Liver (tissue), 9 donors: Measurements from ENCODE around the gene PDE4C. TPM values are rescaled to one million over a fixed set of nuclear protein-coding genes. Genes with fewer than 3 reads are reported as not detected.

Source experiments
- DNase-seq: peaks from one replicate; pipeline ENCODE4 v3.0.0-alpha.2; 2017; ENCODE audit warnings: low spot score
- H3K27ac ChIP-seq, 2 donors: one replicate each; pipeline ENCODE4 v1.7.0; 2013; ENCODE audit warnings: inconsistent platforms in 2 of 2, low read length in 2 of 2, control low read depth in 1 of 2, low read depth in 1 of 2, mild to moderate bottlenecking in 1 of 2
- H3K27me3 ChIP-seq, 4 donors: one replicate each; pipeline versions ENCODE4 v1.6.1 to v1.7.0; 2013; ENCODE audit warnings: low read length in 3 of 4, inconsistent platforms in 1 of 4, mild to moderate bottlenecking in 1 of 4, moderate library complexity in 1 of 4; ENCODE audit not compliant: control insufficient read depth in 4 of 4, insufficient read depth in 4 of 4
- H3K36me3 ChIP-seq, 4 donors: one replicate each; pipeline versions ENCODE4 v1.6.1 to v1.7.0; 2013; ENCODE audit warnings: low read length in 3 of 4, mild to moderate bottlenecking in 3 of 4, low read depth in 1 of 4, moderate library complexity in 1 of 4; ENCODE audit not compliant: control insufficient read depth in 4 of 4, insufficient read depth in 3 of 4
- H3K4me1 ChIP-seq, 4 donors: one replicate each; pipeline versions ENCODE4 v1.6.1 to v1.7.0; 2013; ENCODE audit warnings: low read length in 3 of 4, mild to moderate bottlenecking in 3 of 4, moderate library complexity in 1 of 4; ENCODE audit not compliant: control insufficient read depth in 4 of 4, insufficient read depth in 4 of 4
- H3K4me3 ChIP-seq, 3 donors: one replicate each; pipeline versions ENCODE4 v1.6.1 to v1.7.0; 2013; ENCODE audit warnings: low read length in 3 of 3, control low read depth in 1 of 3, low read depth in 1 of 3, mild to moderate bottlenecking in 1 of 3
- H3K9ac ChIP-seq, 2 donors: one replicate each; pipeline ENCODE4 v1.7.0; 2013; ENCODE audit warnings: low read length in 2 of 2, mild to moderate bottlenecking in 2 of 2, moderate library complexity in 2 of 2, control low read depth in 1 of 2, low read depth in 1 of 2
- H3K9me3 ChIP-seq, 4 donors: one replicate each; pipeline versions ENCODE4 v1.6.1 to v1.7.0; 2013; ENCODE audit warnings: low read length in 3 of 4; ENCODE audit not compliant: control insufficient read depth in 4 of 4
- ATF3 ChIP-seq: IDR thresholded peaks from 2 replicates; pipeline ENCODE4 v1.6.1; 2016; ENCODE audit warnings: antibody characterized with exemption
- CTCF ChIP-seq: fragments of 150-350 bp; IDR thresholded peaks from 2 replicates; pipeline ENCODE4 v1.5.1; 2017; ENCODE audit warnings: improper control_type of control experiment, low read depth, low read length; ENCODE audit not compliant: missing input control
- EGR1 ChIP-seq, 2 donors: IDR thresholded peaks; 2 replicates each; pipeline ENCODE4 v1.6.1; 2016 to 2018; ENCODE audit warnings: antibody characterized with exemption in 2 of 2, low read depth in 2 of 2
- FOXA1 ChIP-seq: IDR thresholded peaks from 2 replicates; pipeline ENCODE4 v1.6.1; 2016; ENCODE audit warnings: antibody characterized with exemption
- FOXA2 ChIP-seq: IDR thresholded peaks from 2 replicates; pipeline ENCODE4 v1.6.1; 2016; ENCODE audit warnings: antibody characterized with exemption
- GABPA ChIP-seq, 2 donors: IDR thresholded peaks in 1 of 2; conservative IDR thresholded peaks in 1 of 2; 2 replicates each; pipeline ENCODE4 v1.6.1; 2016; ENCODE audit warnings: antibody characterized with exemption in 2 of 2, mild to moderate bottlenecking in 1 of 2, moderate library complexity in 1 of 2
- HNF4A ChIP-seq, 2 donors: conservative IDR thresholded peaks; 2 replicates each; pipeline ENCODE4 v1.6.1; 2016; ENCODE audit warnings: antibody characterized with exemption in 2 of 2, mild to moderate bottlenecking in 2 of 2
- JUND ChIP-seq, 2 donors: IDR thresholded peaks; 2 replicates each; pipeline ENCODE4 v1.6.1; 2016; ENCODE audit warnings: antibody characterized with exemption in 2 of 2
- MAX ChIP-seq: IDR thresholded peaks from 2 replicates; pipeline ENCODE4 v1.6.1; 2016; ENCODE audit warnings: antibody characterized with exemption
- NR2F2 ChIP-seq: IDR thresholded peaks from 2 replicates; pipeline ENCODE4 v1.6.1; 2016; ENCODE audit warnings: antibody characterized with exemption
- REST ChIP-seq: IDR thresholded peaks from 2 replicates; pipeline ENCODE4 v1.6.1; 2016; ENCODE audit warnings: antibody characterized with exemption, mild to moderate bottlenecking
- SP1 ChIP-seq: IDR thresholded peaks from 2 replicates; pipeline ENCODE4 v1.6.1; 2018; ENCODE audit warnings: antibody characterized with exemption, mild to moderate bottlenecking
- TAF1 ChIP-seq: conservative IDR thresholded peaks from 2 replicates; pipeline ENCODE4 v1.6.1; 2016; ENCODE audit warnings: antibody characterized with exemption, mild to moderate bottlenecking
- YY1 ChIP-seq: IDR thresholded peaks from 2 replicates; pipeline ENCODE4 v1.6.1; 2016; ENCODE audit warnings: antibody characterized with exemption, mild to moderate bottlenecking
- ZBTB33 ChIP-seq: IDR thresholded peaks from 2 replicates; pipeline ENCODE4 v1.6.1; 2016; ENCODE audit warnings: antibody characterized with exemption
- WGBS: extraction: QIAGEN DNeasy Blood & Tissue Kit; methylation state at CpG from one replicate; pipeline ENCODE4 v1.1.7; 2013; 5-methylcytosine and 5-hydroxymethylcytosine counted together
- polyA plus RNA-seq, 2 donors: library from polyadenylated mRNA; stranded (reverse) in 1 of 2; unstranded in 1 of 2; fragments of 200-250 nt in 1 of 2; fragments of >200 nt in 1 of 2; fragmentation: Nextera tagmentation in 1 of 2; extraction: Ambion mirVana in 1 of 2; gene quantifications; one replicate each; pipeline versions ENCODE4 v1.2.1 to v1.2.3, GENCODE V29; 2013 to 2015
- total RNA-seq, 2 donors: library from RNA; depleted of rRNA; stranded (reverse); fragments of >200 nt; gene quantifications; one replicate each; pipeline ENCODE4 v1.2.3, GENCODE V29; 2014
- donor health status: healthy.
- donor health status: healthy.
- donor health status: healthy.
- donor health status: healthy.
- donor health status: healthy.

The PDE4C gene
- total and polyA plus RNA-seq, 4 donors: 0.23 to 0.75 (median 0.51) TPM; not detected in 1

- no peak for TF ChIP-seq TAF1
- TF ChIP-seq NR2F2: no peak
- no peak for TF ChIP-seq SP1
Measured at GRCh38 chr19:18220632-18221275, 5.5 kb downstream of the PDE4C start (continued).

GRCh38 chr19:18219911-18220631 is 6.2 kb downstream of the PDE4C start:
- Histone ChIP-seq H3K36me3 (no peaks in the 10 kb centered on the region), H3K27ac (no peak overlapping the region), H3K9ac (no peak overlapping the region), H3K27me3 (no peaks in the 10 kb centered on the region), H3K9me3 (no peaks in the 10 kb centered on the region), H3K4me1 (peaks cover 2 to 8% (median 6%) of the 10 kb centered on the region in 4 donors), H3K4me3 (no peak overlapping the region)
- no peak for TF ChIP-seq EGR1 (IDR thresholded peaks at IDR 0.05; ENCODE audit: low read depth in 2 of 2)
- no peak for TF ChIP-seq FOXA1
- no peak for TF ChIP-seq GABPA (IDR thresholded peaks at IDR 0.05 in 1 of 2, conservative IDR thresholded peaks at IDR 0.05 in 1 of 2)
- no peak for TF ChIP-seq SP1
- TF ChIP-seq FOXA2: no peak
- TF ChIP-seq HNF4A (conservative IDR thresholded peaks at IDR 0.05): no peak
- no peak for TF ChIP-seq ATF3
- TF ChIP-seq CTCF: no peak
- no peak for TF ChIP-seq TAF1
- no peak for TF ChIP-seq JUND (IDR thresholded peaks at IDR 0.05)
- no peak for TF ChIP-seq YY1
- TF ChIP-seq ZBTB33: no peak
- no peak for TF ChIP-seq REST
- TF ChIP-seq MAX: no peak
- no peak for TF ChIP-seq NR2F2
- 71% methylated on average over 28 of the region's 28 CpGs for WGBS
- no peak for DNase-seq
